Measurements from ENCODE around the gene SBK1.

The SBK1 gene

DNA sequence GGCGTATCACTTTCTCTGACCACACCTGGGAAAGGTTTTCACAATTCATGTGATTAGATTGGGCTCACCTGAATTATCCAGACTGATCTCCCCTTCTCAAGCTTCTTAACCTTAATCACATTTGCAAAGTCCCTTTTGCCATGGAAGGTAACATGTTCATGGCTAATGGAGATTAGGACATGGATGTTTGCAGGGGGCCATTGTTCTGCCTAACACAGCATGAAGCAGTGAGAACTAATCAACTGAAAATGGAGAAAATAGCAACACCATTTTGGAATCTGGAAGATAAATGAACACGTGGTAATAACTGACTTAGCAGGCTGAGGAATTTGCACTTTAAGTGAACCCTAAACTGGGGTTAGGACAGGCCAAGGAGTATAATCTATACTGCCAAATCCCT, 25.0 kb upstream of the SBK1 start:
- Histone ChIP-seq H3K9me3 (ENCODE audit: insufficient read depth, low read length, severe bottlenecking) (no peaks in the 10 kb centered on the region), H3K9ac (ENCODE audit: low read depth, low read length) (no peak overlapping the region), H4K20me1 (ENCODE audit: insufficient read depth, low read length) (no peaks in the 10 kb centered on the region), H3K79me2 (ENCODE audit: insufficient read depth, low read length) (no peaks in the 10 kb centered on the region), H3K27me3 (ENCODE audit: insufficient read depth, low read length, poor library complexity) (no peaks in the 10 kb centered on the region), H3K4me1 (ENCODE audit: insufficient read depth, low read length) (no peaks in the 10 kb centered on the region), H3K4me2 (ENCODE audit: insufficient read depth, low read length) (no peak overlapping the region), H3K27ac (ENCODE audit: low read length) (no peak overlapping the region), H3K4me3 (ENCODE audit: low read depth in 1 of 2, low read length in 2 of 2) (no peak overlapping the region), H2AFZ (ENCODE audit: low read depth, low read length) (no peak overlapping the region), H3K36me3 (ENCODE audit: insufficient read depth, low read length) (no peaks in the 10 kb centered on the region)
- DNase-seq (no peak), ATAC-seq (ENCODE audit: insufficient read depth, low read depth) (no peak)
- TF ChIP-seq, protein P1, sequence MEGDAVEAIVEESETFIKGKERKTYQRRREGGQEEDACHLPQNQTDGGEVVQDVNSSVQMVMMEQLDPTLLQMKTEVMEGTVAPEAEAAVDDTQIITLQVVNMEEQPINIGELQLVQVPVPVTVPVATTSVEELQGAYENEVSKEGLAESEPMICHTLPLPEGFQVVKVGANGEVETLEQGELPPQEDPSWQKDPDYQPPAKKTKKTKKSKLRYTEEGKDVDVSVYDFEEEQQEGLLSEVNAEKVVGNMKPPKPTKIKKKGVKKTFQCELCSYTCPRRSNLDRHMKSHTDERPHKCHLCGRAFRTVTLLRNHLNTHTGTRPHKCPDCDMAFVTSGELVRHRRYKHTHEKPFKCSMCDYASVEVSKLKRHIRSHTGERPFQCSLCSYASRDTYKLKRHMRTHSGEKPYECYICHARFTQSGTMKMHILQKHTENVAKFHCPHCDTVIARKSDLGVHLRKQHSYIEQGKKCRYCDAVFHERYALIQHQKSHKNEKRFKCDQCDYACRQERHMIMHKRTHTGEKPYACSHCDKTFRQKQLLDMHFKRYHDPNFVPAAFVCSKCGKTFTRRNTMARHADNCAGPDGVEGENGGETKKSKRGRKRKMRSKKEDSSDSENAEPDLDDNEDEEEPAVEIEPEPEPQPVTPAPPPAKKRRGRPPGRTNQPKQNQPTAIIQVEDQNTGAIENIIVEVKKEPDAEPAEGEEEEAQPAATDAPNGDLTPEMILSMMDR (IDR thresholded peaks at IDR 0.05; ENCODE audit: borderline replicate concordance, extremely low read depth, low read length, poor library complexity, severe bottlenecking), result no peak
- no peak for TF ChIP-seq EZH2 (IDR thresholded peaks at IDR 0.05; ENCODE audit: borderline replicate concordance, low read depth, low read length, severe bottlenecking)

DNA sequence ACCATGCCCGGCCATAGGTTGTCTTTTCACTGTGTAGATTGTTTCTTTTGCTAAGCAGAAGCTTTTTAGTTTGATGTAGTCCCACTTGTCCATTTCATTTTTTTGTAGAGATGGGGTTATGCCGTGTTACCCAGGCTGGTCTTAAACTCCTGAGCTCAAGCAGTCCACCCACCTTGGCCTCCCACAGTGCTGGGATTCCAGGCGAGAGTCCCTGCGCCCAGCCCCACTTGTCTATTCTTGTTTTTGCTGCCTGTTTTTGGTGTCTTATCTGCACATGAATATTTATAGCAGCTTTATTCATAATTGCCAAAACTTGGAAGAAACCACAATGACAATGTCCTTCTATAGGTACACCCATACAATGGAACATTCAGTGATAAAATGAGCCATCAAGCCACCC, 18.8 kb upstream of the SBK1 start:
- Histone ChIP-seq H3K4me1 (ENCODE audit: insufficient read depth, low read length) (peaks cover 14% of the 10 kb centered on the region), H3K27ac (ENCODE audit: low read length) (no peak overlapping the region), H3K4me3 (ENCODE audit: low read depth in 1 of 2, low read length in 2 of 2) (no peak overlapping the region), H3K9me3 (ENCODE audit: insufficient read depth, low read length, severe bottlenecking) (no peaks in the 10 kb centered on the region), H2AFZ (ENCODE audit: low read depth, low read length) (no peak overlapping the region), H3K27me3 (ENCODE audit: insufficient read depth, low read length, poor library complexity) (no peaks in the 10 kb centered on the region), H3K9ac (ENCODE audit: low read depth, low read length) (no peak overlapping the region), H4K20me1 (ENCODE audit: insufficient read depth, low read length) (peaks cover 4% of the 10 kb centered on the region; the same call in 1 of the 2 replicates), H3K79me2 (ENCODE audit: insufficient read depth, low read length) (no peaks in the 10 kb centered on the region), H3K36me3 (ENCODE audit: insufficient read depth, low read length) (no peaks in the 10 kb centered on the region), H3K4me2 (ENCODE audit: insufficient read depth, low read length) (no peak overlapping the region)
- DNase-seq, result no peak
- no peak for ATAC-seq (ENCODE audit: insufficient read depth, low read depth)
- no peak for TF ChIP-seq EZH2 (IDR thresholded peaks at IDR 0.05; ENCODE audit: borderline replicate concordance, low read depth, low read length, severe bottlenecking)
- TF ChIP-seq, protein P1 (IDR thresholded peaks at IDR 0.05; ENCODE audit: borderline replicate concordance, extremely low read depth, low read length, poor library complexity, severe bottlenecking), result no peak

GRCh38 chr16:28274676-28275075, 17.6 kb upstream of the SBK1 start:
- DNase-seq (no peak), ATAC-seq (ENCODE audit: insufficient read depth, low read depth) (no peak)
- no peak overlapping the region for H2AFZ ChIP-seq (ENCODE audit: low read depth, low read length)
- no peak overlapping the region for H3K4me2 ChIP-seq (ENCODE audit: insufficient read depth, low read length)
- H3K79me2 ChIP-seq (ENCODE audit: insufficient read depth, low read length), result no peaks in the 10 kb centered on the region
- H3K9ac ChIP-seq (ENCODE audit: low read depth, low read length), result no peak overlapping the region
- H3K4me1 ChIP-seq (ENCODE audit: insufficient read depth, low read length), result peaks cover 22% of the 10 kb centered on the region
- no peak overlapping the region for H3K4me3 ChIP-seq (ENCODE audit: low read depth in 1 of 2, low read length in 2 of 2)
- no peak for TF ChIP-seq EZH2 (IDR thresholded peaks at IDR 0.05; ENCODE audit: borderline replicate concordance, low read depth, low read length, severe bottlenecking)
- TF ChIP-seq, protein P1 (IDR thresholded peaks at IDR 0.05; ENCODE audit: borderline replicate concordance, extremely low read depth, low read length, poor library complexity, severe bottlenecking), result no peak
- no peaks in the 10 kb centered on the region for H3K36me3 ChIP-seq (ENCODE audit: insufficient read depth, low read length)
- H3K9me3 ChIP-seq (ENCODE audit: insufficient read depth, low read length, severe bottlenecking), result no peaks in the 10 kb centered on the region
- peaks cover 4% of the 10 kb centered on the region; the same call in 1 of the 2 replicates for H4K20me1 ChIP-seq (ENCODE audit: insufficient read depth, low read length)
- H3K27ac ChIP-seq (ENCODE audit: low read length), result no peak overlapping the region
- H3K27me3 ChIP-seq (ENCODE audit: insufficient read depth, low read length, poor library complexity), result no peaks in the 10 kb centered on the region

DNA sequence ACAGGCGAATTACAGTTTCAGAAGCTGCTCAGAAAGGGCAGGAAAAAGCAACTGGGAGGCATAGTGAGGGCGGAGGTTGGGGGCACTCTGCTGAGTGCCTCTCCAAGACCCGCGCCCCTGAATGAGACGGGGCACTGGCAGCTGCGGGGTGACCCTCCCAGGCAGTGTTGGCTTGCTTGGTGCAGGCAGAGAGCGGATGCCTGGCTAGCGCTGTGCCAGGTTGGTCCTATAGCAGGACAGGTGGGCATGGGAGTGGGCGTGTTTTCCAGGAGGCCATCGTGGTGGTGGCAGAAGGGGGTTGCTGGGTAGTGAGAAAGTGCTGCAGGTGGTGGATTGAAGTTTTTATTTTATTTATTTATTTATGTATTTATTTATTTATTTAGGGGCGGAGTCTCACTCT, 16.0 kb upstream of the SBK1 start:
- TF ChIP-seq, protein P1 (IDR thresholded peaks at IDR 0.05; ENCODE audit: borderline replicate concordance, extremely low read depth, low read length, poor library complexity, severe bottlenecking), result no peak
- Histone ChIP-seq H4K20me1 (ENCODE audit: insufficient read depth, low read length) (peaks cover 4% of the 10 kb centered on the region; the same call in 1 of the 2 replicates), H3K36me3 (ENCODE audit: insufficient read depth, low read length) (no peaks in the 10 kb centered on the region), H3K9ac (ENCODE audit: low read depth, low read length) (no peak overlapping the region), H2AFZ (ENCODE audit: low read depth, low read length) (no peak overlapping the region), H3K4me3 (ENCODE audit: low read depth in 1 of 2, low read length in 2 of 2) (no peak overlapping the region), H3K4me1 (ENCODE audit: insufficient read depth, low read length) (peaks cover 22% of the 10 kb centered on the region), H3K27ac (ENCODE audit: low read length) (no peak overlapping the region), H3K4me2 (ENCODE audit: insufficient read depth, low read length) (no peak overlapping the region), H3K27me3 (ENCODE audit: insufficient read depth, low read length, poor library complexity) (no peaks in the 10 kb centered on the region), H3K79me2 (ENCODE audit: insufficient read depth, low read length) (no peaks in the 10 kb centered on the region), H3K9me3 (ENCODE audit: insufficient read depth, low read length, severe bottlenecking) (no peaks in the 10 kb centered on the region)
- no peak for DNase-seq
- ATAC-seq (ENCODE audit: insufficient read depth, low read depth), result no peak

Data from DND-41 (cell line).